ENCODE data around the gene TBL1X. TPM values are rescaled to one million over a fixed set of nuclear protein-coding genes. Genes with fewer than 3 reads are reported as not detected.

Gene TBL1X
- total and polyA plus RNA-seq, 2 of the 8 experiments (the other 6 are each of a cell fraction or from before 2014, with no cell fraction given), result 13.3 to 25.6 TPM

DNA sequence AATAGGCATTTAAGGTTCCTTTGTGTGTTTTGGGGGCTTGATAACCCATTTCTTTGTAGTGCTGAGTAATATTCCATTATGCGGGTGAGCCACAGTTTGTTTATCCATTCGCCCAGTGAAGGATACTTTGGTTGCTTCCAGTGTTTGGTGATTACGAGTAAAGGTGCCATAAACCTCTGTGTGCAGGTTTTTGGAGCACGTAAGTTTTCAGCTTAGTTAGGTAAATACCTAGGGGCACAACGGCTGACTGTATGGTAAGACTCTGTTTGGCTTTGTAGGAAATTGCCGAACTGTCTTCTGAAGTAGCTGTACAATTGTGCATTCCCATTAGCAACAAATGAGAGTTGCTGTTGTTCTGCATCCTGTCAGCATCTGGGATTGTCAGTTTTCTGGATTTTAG lies 3.8 kb upstream of the TBL1X start:
- TF ChIP-seq, protein P1, sequence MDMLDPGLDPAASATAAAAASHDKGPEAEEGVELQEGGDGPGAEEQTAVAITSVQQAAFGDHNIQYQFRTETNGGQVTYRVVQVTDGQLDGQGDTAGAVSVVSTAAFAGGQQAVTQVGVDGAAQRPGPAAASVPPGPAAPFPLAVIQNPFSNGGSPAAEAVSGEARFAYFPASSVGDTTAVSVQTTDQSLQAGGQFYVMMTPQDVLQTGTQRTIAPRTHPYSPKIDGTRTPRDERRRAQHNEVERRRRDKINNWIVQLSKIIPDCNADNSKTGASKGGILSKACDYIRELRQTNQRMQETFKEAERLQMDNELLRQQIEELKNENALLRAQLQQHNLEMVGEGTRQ (IDR thresholded peaks at IDR 0.05; ENCODE audit: low read length), result no peak
- TF ChIP-seq TAF7 (optimal IDR thresholded peaks at IDR 0.05; ENCODE audit: borderline replicate concordance, low read depth, low read length), result no peak
- no peak for TF ChIP-seq BACH1 (IDR thresholded peaks at IDR 0.05; ENCODE audit: low read length)
- TF ChIP-seq, protein P2, sequence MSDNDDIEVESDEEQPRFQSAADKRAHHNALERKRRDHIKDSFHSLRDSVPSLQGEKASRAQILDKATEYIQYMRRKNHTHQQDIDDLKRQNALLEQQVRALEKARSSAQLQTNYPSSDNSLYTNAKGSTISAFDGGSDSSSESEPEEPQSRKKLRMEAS (IDR thresholded peaks at IDR 0.05), result no peak
- no peak for TF ChIP-seq SIX5 (IDR thresholded peaks at IDR 0.05; ENCODE audit: low read depth, low read length)
- TF ChIP-seq SAP30 (IDR thresholded peaks at IDR 0.05; ENCODE audit: insufficient read depth, insufficient replicate concordance, low read length), result no peak
- no peak for TF ChIP-seq NRF1 (IDR thresholded peaks at IDR 0.05; ENCODE audit: low read depth, low read length)
- H4K5ac ChIP-seq (ENCODE audit: insufficient read length, low read depth, low read length), result no peak overlapping the region
- H2AK5ac ChIP-seq (ENCODE audit: low read depth, low read length), result no peak overlapping the region
- no peaks in the 10 kb centered on the region for H3K36me3 ChIP-seq (ENCODE audit: control insufficient read depth in 2 of 4, insufficient read depth in 4 of 4, low read length in 3 of 4)
- no peaks in the 10 kb centered on the region for H3K27me3 ChIP-seq (replicated peaks in 1 of 4; ENCODE audit: control insufficient read depth in 3 of 4, extremely low read depth in 1 of 4, insufficient read depth in 3 of 4, low read length in 3 of 4)
- H3K4ac ChIP-seq (replicated peaks; ENCODE audit: insufficient read length, low read depth, low read length), result no peak overlapping the region
- H4K91ac ChIP-seq (replicated peaks; ENCODE audit: insufficient read length, low read length), result no peak overlapping the region
- DNase-seq (ENCODE audit: low read depth in 1 of 2, low spot score in 2 of 2), result no peak
- no peaks in the 10 kb centered on the region for H3K9me3 ChIP-seq (ENCODE audit: insufficient read depth in 2 of 2, low read depth in 1 of 2, low read length in 1 of 2)
- ChIA-PET POLR2A (ENCODE audit: partially characterized antibody) (interaction anchor here (0.6 to 1.7 kb wide), 3 partner anchors 117 to 120 kb away, joined by 3 to 4 read pairs (median 4); no protein-coding TSS in a partner anchor), CTCF (ENCODE audit: partially characterized antibody) (interaction anchor here (0.7 kb wide), 1 partner anchor 64 kb away, joined by 4 read pairs; no protein-coding TSS in a partner anchor)
- no peaks in the 10 kb centered on the region; a peak in 1 of 7 replicates for H3K4me1 ChIP-seq (replicated peaks in 1 of 4; ENCODE audit: control insufficient read depth in 3 of 4, insufficient read depth in 4 of 4, low read length in 3 of 4)
- H3K14ac ChIP-seq (ENCODE audit: insufficient read length), result no peak overlapping the region
- no peaks in the 10 kb centered on the region for H4K20me1 ChIP-seq (replicated peaks in 1 of 2; ENCODE audit: control insufficient read depth in 1 of 2, insufficient read depth in 2 of 2, low read length in 2 of 2)
- no peak overlapping the region for H3K56ac ChIP-seq (replicated peaks; ENCODE audit: insufficient read length, low read depth, low read length)
- H2BK12ac ChIP-seq (ENCODE audit: low read depth, low read length), result no peak overlapping the region
- H4K8ac ChIP-seq (ENCODE audit: extremely low read depth, insufficient read depth, low read length), result no peak overlapping the region
- no peak overlapping the region for H3K4me2 ChIP-seq (ENCODE audit: insufficient read depth in 1 of 2, low read depth in 2 of 2, low read length in 2 of 2)
- no peak overlapping the region for H2BK20ac ChIP-seq (ENCODE audit: low read length)
- H3K27ac ChIP-seq (ENCODE audit: low read depth, low read length), result no peak overlapping the region
- no peaks in the 10 kb centered on the region for H3K79me1 ChIP-seq (ENCODE audit: low read depth, low read length)
- H2AFZ ChIP-seq (ENCODE audit: low read length), result no peak overlapping the region
- no peak overlapping the region for H2BK15ac ChIP-seq (ENCODE audit: low read length)
- H2BK120ac ChIP-seq (replicated peaks; ENCODE audit: low read depth, low read length), result no peak overlapping the region
- peaks cover 6% of the 10 kb centered on the region; the same call in 1 of the 2 replicates for H3K23me2 ChIP-seq (ENCODE audit: low read depth, low read length)
- H2BK5ac ChIP-seq (ENCODE audit: low read depth, low read length), result no peak overlapping the region
- H3K18ac ChIP-seq (ENCODE audit: extremely low read depth, low read length), result no peak overlapping the region
- no peak overlapping the region for H3K9ac ChIP-seq (replicated peaks in 1 of 4; ENCODE audit: extremely low read depth in 1 of 4, low read depth in 3 of 4, low read length in 3 of 4)
- WGBS, 2 experiments (ENCODE audit: extremely low coverage in 1 of 2, insufficient coverage in 1 of 2, insufficient read length in 1 of 2, insufficient replicate concordance in 2 of 2, low coverage in 1 of 2, low lambda C conversion rate in 2 of 2, missing lambda C conversion rate in 1 of 2), result 89% methylated on average over 6 of the region's 6 CpGs; no CpG with 5 or more reads in 1 of the 2 experiments
- H3K79me2 ChIP-seq (ENCODE audit: control insufficient read depth in 1 of 2, insufficient read depth in 2 of 2, low read length in 2 of 2), result no peaks in the 10 kb centered on the region; a peak in 1 of 4 replicates
- no peak overlapping the region for H3K23ac ChIP-seq (ENCODE audit: insufficient read length)
- no peak for FAIRE-seq
- H3K4me3 ChIP-seq (ENCODE audit: extremely low read depth in 1 of 4, insufficient read depth in 2 of 4, low read depth in 3 of 4, low read length in 4 of 4), result no peak overlapping the region

Data from H1 (cell line).